ENCODE measurements around the gene RASD2.

RASD2 gene

DNA sequence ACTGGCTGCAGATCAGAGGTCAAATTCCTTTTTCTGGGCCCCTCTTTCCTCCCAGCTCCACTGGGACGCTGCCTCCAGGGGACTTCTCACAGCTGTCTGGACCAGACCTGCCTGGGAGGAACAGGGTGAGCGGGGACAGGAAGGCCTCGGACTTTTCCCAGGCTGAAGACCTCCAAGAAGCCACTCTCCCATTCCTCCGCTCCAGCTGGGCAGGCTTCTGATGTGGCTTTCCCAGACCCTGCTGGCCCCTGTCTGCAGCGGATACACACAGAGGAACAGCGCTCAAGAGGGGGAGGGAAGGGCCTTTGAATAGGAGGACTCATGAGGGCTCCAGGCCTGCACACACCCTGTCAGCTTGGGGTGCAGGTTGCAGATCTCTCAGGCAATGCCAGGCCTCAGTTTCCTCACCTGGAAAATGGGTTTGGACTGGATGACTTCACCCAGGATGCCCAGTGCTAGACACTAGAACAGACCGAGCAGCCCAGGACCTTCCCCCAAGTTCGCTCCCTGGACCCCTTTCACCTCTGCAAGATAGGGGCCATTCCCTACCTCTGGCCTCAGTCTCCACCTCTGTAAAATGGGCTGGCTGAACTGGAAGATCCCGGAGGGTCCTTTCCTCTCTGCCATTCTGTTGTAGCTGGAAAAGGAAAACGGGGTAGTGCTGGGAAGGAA, 39.9 kb downstream of the RASD2 start:
- no peak for DNase-seq (ENCODE audit: extremely low read depth in 1 of 2, low read depth in 1 of 2)

GRCh38 chr22:35581023-35581413, 40.4 kb downstream of the RASD2 start:
- no peak for DNase-seq (ENCODE audit: extremely low read depth in 1 of 2, low read depth in 1 of 2)

DNA sequence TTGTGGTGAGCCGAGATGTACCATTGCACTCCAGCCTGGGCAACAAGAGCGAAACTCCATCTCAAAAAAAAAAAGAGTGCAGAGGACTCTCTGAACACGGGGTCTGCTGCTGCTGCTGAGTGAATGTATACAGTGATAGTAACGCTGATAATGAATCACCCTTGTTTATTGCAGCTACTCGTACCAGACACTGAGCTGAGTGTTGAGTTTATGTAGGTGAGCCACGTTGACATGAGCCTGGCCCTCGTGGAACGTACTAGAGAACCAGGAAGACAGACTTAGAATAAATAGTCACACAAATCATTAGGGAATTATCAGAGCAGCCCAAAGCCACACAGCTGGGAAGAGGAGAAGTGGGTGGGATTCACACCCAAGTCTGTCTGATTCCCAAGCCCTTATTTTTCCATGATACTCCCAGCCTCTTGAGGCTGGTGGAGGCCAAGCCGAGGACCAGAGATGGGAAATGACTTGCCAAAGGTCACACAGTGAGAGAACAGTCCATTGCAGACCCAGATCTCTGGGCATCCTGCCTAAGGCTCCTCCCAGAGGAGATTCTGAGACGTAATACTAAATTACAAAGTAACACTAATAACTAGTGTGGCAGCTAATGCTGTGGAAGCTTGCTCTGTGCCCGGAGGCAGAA, 41.7 kb downstream of the RASD2 start:
- DNase-seq (ENCODE audit: extremely low read depth in 1 of 2, low read depth in 1 of 2), result no peak

DNA sequence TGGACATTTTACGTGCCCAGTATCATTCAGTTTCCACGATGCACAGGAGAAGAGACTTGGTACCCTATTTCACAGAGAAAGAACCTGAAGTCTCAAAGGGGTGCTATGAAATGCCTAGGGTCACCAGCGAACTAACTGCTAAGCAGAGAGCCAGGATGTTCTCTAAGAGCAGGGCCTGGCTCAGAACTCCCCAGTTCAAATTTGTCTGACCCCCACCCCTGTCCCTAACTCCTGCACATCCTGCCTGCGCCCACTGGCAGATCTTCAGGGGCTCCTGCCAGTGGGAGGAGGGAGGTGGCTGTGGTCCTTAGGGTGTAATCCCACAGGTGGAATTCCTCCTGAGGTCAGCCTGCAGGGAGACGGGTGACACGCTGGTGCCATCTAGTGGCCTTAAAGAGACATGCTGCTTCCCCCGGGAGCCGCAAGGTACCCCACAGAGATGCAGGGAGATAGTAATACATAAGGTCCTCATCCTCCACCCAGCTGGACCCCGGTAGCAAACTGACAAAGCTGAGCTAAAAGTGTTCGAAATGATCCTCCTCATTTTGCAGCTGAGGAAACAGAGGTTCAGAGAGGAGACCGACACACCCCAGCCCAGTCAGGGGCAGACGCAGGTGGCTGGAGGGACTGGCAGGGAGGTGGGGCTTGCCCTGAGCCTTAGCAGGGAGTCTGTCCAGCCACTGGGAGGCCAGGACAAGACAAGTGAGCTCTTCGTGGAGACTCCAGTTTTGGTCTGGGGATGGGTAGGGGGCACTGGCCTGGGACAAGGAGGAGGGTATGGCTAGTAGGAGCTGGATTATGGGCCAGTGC, 42.4 kb downstream of the RASD2 start:
- DNase-seq (ENCODE audit: extremely low read depth in 1 of 2, low read depth in 1 of 2), result peak in 1 of 2 donors; percentile 29

GRCh38 chr22:35586771-35587170, 46.1 kb downstream of the RASD2 start:
- no peak for DNase-seq (ENCODE audit: extremely low read depth in 1 of 2, low read depth in 1 of 2)

DNA sequence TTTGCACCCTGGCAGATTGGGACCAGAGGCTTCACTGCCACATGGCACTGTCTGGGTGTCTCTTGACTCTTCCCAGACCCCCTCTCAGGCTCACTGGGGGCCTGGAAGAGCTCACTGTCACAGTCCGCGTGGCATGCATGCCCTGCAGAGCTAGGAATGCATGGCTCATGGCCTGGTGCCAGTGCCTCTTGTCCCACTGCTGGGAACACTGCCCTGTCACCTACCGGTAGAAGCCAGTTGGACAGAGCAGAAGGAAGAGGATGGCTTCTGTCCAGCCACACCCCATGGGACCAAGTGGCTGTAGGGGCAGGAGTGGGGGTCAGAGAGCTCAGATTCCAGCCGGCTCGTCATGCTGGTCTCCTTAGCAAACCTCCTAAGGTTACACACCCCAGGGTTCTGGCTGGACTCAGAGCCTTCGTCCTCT, 46.8 kb downstream of the RASD2 start:
- no peak for DNase-seq (ENCODE audit: extremely low read depth in 1 of 2, low read depth in 1 of 2)

- DNase-seq (ENCODE audit: extremely low read depth in 1 of 2, low read depth in 1 of 2), result no peak
These were observed 47.3 kb downstream of the RASD2 start for GRCh38 chr22:35587896-35588295.

GRCh38 chr22:35589071-35589755, 48.6 kb downstream of the RASD2 start:
- DNase-seq (ENCODE audit: extremely low read depth in 1 of 2, low read depth in 1 of 2), result no peak

DNA sequence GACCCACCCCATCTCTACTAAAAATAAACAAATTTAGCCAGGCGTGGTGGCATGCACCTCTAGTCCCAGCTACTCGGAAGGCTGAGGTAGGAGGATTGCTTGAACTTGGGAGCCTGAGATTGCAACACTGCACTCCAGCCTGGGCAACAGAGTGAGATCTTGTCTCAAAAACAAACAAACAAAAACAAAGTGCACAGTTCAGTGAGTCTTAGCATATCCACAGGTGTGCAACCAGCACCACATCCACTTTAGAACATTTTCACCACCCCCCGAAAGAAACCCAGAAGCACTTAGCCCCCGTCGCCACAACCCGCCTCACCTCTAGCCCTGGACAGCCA, 49.1 kb downstream of the RASD2 start:
- no peak for DNase-seq (ENCODE audit: extremely low read depth in 1 of 2, low read depth in 1 of 2)

DNA sequence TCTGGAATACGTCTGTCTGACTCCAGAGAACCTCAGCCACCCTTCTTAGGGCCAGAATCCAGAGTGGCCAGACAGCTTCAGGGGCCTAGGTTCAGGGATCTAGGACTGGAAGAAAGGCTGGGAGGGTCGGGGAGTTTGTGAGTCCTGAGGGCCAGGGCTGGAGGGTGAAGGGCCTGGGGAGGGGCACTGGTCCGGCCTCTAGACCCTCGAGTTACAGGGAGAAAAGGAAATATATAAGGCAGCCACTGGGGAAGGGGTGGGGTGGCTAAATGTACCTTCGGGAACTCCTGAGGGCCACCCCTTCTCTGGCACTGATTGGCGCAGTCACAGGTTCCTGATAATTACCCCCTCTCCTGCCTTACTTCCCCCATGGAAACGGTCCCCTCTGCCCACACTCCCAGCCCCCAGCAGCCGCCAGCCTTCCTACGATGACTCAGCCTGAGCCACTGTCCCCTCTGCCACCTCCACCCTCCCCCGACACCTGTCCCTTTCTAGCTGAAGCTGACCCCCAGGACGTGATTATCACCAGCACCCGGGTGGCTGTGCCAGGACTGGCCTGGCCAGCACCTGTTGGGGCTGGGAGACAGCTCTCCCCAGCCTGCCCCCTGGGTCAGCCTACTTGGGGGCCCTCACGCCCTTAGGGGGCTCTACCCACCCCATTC, 50.1 kb downstream of the RASD2 start:
- no peak for DNase-seq (ENCODE audit: extremely low read depth in 1 of 2, low read depth in 1 of 2)

DNA sequence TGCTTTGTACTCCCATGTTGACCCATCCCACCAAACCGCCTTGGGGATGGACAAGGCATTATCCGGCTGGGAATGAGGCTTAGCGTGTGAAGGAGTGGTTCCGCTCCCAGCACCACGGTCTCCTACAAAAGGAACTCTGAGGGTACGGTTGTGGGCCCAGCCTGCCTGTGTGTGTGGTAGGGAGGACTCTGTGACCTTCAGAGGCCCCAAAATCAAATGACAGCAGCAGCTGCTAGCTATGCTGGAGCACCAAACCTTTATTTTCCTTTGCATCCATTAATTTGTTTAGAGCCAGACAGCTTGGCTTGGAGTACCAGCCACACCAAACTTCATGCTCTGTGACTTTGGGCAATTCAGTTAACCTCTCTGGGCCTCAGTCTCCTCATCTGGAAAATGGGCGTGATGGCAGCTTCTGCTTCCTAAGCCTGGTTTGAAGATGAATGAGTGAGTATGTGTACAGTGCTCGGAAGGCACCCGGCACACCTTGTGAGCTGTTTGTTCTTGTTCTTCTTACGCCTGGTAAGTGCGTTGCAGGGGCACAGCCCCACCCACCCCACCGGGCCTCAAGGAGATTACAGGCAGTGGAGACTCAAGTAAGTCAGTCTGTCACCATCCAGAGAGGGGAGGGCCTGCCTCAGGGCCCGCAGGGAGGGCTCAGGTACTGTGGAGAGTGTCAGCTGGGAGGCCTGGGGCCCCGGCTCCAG, 51.2 kb downstream of the RASD2 start:
- DNase-seq (ENCODE audit: extremely low read depth in 1 of 2, low read depth in 1 of 2), result no peak

- DNase-seq (ENCODE audit: extremely low read depth in 1 of 2, low read depth in 1 of 2), result no peak
These were observed 51.9 kb downstream of the RASD2 start for GRCh38 chr22:35592418-35592967.

DNA sequence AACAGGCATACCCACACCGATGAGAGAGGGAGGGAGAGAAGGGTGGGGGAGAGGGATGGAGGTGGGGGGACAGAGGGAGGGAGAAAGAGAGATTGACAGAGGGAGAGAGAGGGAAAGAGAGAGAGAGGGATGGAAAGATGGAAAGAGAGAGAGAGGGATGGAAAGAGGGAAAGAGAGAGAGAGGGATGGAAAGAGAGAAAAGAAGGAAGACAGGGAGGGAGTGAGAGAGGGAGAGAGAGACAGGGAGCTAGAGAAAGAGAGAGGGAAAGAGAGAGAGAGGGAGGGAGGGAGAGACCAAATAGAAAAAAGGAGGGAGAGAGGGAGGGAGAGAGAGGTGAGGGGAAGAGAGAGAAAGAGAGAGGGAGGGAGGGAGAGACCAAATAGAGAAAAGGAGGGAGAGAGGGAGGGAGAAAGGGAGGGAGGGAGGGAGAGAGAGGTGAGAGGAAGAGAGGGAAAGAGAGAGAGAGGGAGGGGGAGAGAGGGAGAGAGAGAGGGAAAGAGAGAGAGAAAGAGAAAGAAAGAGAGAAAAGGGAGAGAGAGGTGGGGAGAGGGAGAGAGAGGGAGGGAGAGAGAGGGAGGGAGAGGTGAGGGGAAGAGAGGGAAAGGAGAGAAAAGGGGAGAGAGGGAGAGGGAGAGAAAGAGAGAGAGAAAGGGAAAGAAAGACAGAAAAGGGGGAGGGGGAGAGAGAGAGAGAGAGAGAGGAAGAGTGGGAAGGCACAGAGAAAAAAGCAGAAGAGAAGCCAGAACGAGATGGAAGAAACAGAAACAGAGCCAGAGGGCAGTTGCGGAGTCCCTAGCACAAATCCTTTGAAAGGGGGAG, 52.6 kb downstream of the RASD2 start:
- DNase-seq (ENCODE audit: extremely low read depth in 1 of 2, low read depth in 1 of 2), result no peak

GRCh38 chr22:35593891-35594470, 53.4 kb downstream of the RASD2 start:
- DNase-seq (ENCODE audit: extremely low read depth in 1 of 2, low read depth in 1 of 2), result no peak

DNA sequence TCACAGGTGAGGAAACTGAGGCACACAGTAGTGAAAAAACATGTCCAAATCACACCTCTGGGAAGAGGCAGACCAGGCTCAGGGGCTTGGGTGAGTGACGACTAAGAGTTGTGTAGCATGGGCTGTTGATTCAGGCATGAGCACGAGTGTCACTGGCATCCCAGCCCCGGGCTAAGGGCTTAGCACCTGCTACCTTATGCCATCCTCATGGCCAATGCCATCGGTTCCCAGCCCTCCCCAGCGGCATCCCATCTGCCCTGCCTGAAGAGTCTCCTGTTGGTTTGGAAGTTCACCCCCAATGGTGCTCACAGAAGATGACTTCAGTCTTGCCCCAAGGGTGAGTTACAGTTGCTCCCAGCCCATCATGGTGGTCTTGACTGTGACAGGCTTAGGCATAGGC, 54.1 kb downstream of the RASD2 start:
- no peak for DNase-seq (ENCODE audit: extremely low read depth in 1 of 2, low read depth in 1 of 2)

GRCh38 chr22:35596821-35597220, 56.2 kb downstream of the RASD2 start:
- no peak for DNase-seq (ENCODE audit: extremely low read depth in 1 of 2, low read depth in 1 of 2)

DNA sequence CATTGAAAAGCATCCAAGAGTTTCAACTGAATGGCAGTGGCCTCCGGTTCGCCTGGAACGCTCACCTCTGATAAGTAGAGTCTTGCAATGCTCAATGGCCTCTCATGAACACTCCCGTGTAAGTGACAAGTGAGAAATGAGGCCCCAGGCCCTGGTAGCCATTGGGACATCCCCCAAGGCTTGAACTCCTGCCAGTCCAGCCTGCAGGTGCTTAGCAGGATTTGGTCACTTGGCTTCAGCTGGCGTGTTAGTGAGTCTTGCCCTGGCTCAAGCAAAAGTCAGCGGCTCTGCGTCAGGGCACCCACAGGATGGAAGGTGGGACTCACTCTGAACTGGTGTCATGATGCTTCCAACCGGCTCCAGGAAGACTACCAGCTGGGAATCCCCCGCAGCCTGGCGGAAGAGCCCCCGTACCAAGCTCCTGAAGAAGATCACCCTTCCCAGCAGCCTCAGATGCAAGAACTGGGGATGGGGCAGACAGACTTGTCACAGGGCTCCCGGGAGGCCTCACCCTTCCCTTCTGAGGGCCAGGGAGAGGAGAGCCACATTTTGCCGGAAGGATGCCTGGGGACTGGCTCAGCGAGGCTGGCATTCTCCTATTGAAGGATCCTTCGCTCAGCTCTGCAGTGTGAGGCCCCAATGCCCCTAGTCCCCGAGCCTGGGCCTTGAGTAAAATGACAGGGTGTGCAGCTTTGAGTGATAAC, 57.2 kb downstream of the RASD2 start:
- no peak for DNase-seq (ENCODE audit: extremely low read depth in 1 of 2, low read depth in 1 of 2)

DNA sequence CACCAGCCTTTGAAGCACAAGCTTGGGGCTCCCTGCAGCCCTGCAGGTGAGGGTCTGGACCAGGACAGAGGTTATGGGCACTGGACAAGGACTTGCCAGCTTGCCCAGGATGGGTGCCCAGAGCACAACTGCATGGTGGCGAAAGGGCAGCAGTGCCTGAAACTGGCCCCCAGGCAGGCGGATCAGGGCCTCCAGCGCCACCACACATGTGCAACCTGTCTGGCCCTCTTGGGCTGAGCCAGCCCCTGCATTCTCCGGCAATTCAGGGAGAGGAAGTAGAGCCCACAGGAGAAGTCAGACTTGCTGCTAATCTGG, 57.7 kb downstream of the RASD2 start:
- no peak for DNase-seq (ENCODE audit: extremely low read depth in 1 of 2, low read depth in 1 of 2)
